Trophoblast cell (in vitro differentiated cells and primary cell): ENCODE results near the gene CPA1.

ENCODE experiments used
- DNase-seq, 2 donors: peaks; one replicate each; pipeline ENCODE4 v3.0.0-alpha.2; 2016
- H2AFZ ChIP-seq: 2 replicates; pipeline ENCODE4 v1.6.1; 2013; ENCODE audit warnings: low read length, moderate library complexity, mild to moderate bottlenecking; ENCODE audit not compliant: insufficient read depth, poor library complexity
- H2AK5ac ChIP-seq: 2 replicates; pipeline ENCODE4 v1.6.1; 2013; ENCODE audit warnings: mild to moderate bottlenecking, low read length
- H2BK120ac ChIP-seq: 2 replicates; pipeline ENCODE4 v1.6.1; 2013; ENCODE audit warnings: low read length, mild to moderate bottlenecking, moderate library complexity; ENCODE audit not compliant: insufficient read depth, poor library complexity
- H2BK12ac ChIP-seq: 2 replicates; pipeline ENCODE4 v1.6.1; 2013; ENCODE audit warnings: mild to moderate bottlenecking, low read length, moderate library complexity
- H2BK5ac ChIP-seq: 2 replicates; pipeline ENCODE4 v1.6.1; 2013; ENCODE audit warnings: low read length, low read depth, moderate library complexity, mild to moderate bottlenecking; ENCODE audit not compliant: poor library complexity
- H3K14ac ChIP-seq: 2 replicates; pipeline ENCODE4 v1.6.1; 2013; ENCODE audit warnings: mild to moderate bottlenecking, low read length
- H3K18ac ChIP-seq: 2 replicates; pipeline ENCODE4 v1.6.1; 2013; ENCODE audit warnings: mild to moderate bottlenecking, low read length
- H3K23ac ChIP-seq: 2 replicates; pipeline ENCODE4 v1.6.1; 2013; ENCODE audit warnings: low read length
- H3K27ac ChIP-seq: 2 replicates; pipeline ENCODE4 v1.5.1; 2013; ENCODE audit warnings: low read depth, mild to moderate bottlenecking, inconsistent platforms, low read length, moderate library complexity
- H3K27me3 ChIP-seq: 2 replicates; pipeline ENCODE4 v1.6.1; 2013; ENCODE audit warnings: inconsistent platforms, mild to moderate bottlenecking, low read length, moderate library complexity; ENCODE audit not compliant: insufficient read depth
- H3K36me3 ChIP-seq, 2 experiments: 1 replicate in 1 of 2; 2 replicates in 1 of 2; pipeline ENCODE4 v1.6.1; 2013; ENCODE audit warnings: low read length in 2 of 2, mild to moderate bottlenecking in 2 of 2, moderate library complexity in 1 of 2; ENCODE audit not compliant: insufficient read depth in 2 of 2, control insufficient read depth in 1 of 2
- H3K4ac ChIP-seq: 2 replicates; pipeline ENCODE4 v1.6.1; 2013; ENCODE audit warnings: low read depth, mild to moderate bottlenecking, low read length, moderate library complexity
- H3K4me1 ChIP-seq, 2 experiments: 1 replicate in 1 of 2; 2 replicates in 1 of 2; pipeline ENCODE4 v1.6.1; 2013; ENCODE audit warnings: low read length in 2 of 2, mild to moderate bottlenecking in 2 of 2, moderate library complexity in 1 of 2; ENCODE audit not compliant: insufficient read depth in 2 of 2, control insufficient read depth in 1 of 2
- H3K4me2 ChIP-seq: 2 replicates; pipeline ENCODE4 v1.6.1; 2013; ENCODE audit warnings: inconsistent platforms, mild to moderate bottlenecking, low read length, moderate library complexity
- H3K4me3 ChIP-seq: 2 replicates; pipeline ENCODE4 v1.5.1; 2013; ENCODE audit warnings: mild to moderate bottlenecking, low read depth, low read length, inconsistent platforms
- H3K79me1 ChIP-seq: one replicate; pipeline ENCODE4 v1.6.1; 2013; ENCODE audit warnings: low read length
- H3K79me2 ChIP-seq: 2 replicates; pipeline ENCODE4 v1.6.1; 2013; ENCODE audit warnings: low read length, mild to moderate bottlenecking; ENCODE audit not compliant: control insufficient read depth, insufficient read depth, poor library complexity
- H3K9ac ChIP-seq: 2 replicates; pipeline ENCODE4 v1.6.1; 2013; ENCODE audit warnings: mild to moderate bottlenecking, low read length
- H3K9me3 ChIP-seq: 2 replicates; pipeline ENCODE4 v1.6.1; 2013; ENCODE audit warnings: low read depth, mild to moderate bottlenecking, control low read depth, inconsistent platforms, low read length; ENCODE audit not compliant: insufficient read depth
- H4K12ac ChIP-seq: 2 replicates; pipeline ENCODE4 v1.6.1; 2013; ENCODE audit warnings: low read depth, mild to moderate bottlenecking, low read length, moderate library complexity
- H4K8ac ChIP-seq: 2 replicates; pipeline ENCODE4 v1.6.1; 2013; ENCODE audit warnings: low read depth, mild to moderate bottlenecking, low read length, moderate library complexity
- H4K91ac ChIP-seq: one replicate; pipeline ENCODE4 v1.6.1; 2013; ENCODE audit warnings: low read depth, mild to moderate bottlenecking, low read length, moderate library complexity
- WGBS: extraction: QIAGEN DNeasy Blood & Tissue Kit; methylation state at CpG from one replicate; pipeline ENCODE4 v1.1.7; 2013; ENCODE audit warnings: missing lambda C conversion rate; ENCODE audit not compliant: insufficient read length, insufficient coverage; ENCODE audit errors: extremely low coverage; 5-methylcytosine and 5-hydroxymethylcytosine counted together

The CPA1 gene

DNA sequence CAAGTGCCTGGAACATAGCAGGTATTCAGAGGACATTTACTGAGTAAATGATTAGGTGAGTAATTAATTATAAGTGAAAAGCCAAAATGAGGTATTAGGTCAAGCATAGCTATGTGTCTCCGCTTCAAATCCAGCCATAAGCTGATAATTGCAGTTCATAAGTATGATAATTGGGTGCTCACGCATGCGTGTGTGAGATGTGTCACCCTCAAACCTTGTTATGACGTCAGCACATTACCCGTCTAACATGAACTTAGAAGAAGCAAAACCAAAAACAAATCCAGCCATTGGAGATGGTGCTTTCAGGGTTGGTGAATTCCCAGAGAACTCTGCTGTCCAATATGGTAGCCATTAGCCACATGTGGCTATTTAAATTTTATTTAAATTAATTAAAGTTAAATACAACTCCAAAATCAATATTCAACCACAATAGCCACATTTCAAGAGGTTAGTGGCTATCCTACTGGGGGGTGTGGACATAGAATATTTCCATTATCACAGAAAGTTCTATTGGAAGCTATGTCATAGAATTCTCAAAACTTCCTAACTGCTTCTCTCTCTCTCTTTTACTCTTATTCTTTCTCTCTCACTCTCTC lies 35.9 kb upstream of the CPA1 start, which contains the start of gene CPA5:
Gene CPA5, plus strand, starts transcription at position 546 of the 596 bp plus-strand sequence. CDS start 1,670 bp downstream, outside the sequence.
- Histone ChIP-seq H3K36me3 (no peaks in the 10 kb centered on the region), H2AK5ac (no peak within 1 kb of the TSS), H3K9ac (no peak within 1 kb of the TSS), H3K14ac (no peak within 1 kb of the TSS), H3K23ac (no peak within 1 kb of the TSS), H2AFZ (no peak within 1 kb of the TSS), H3K4ac (no peak within 1 kb of the TSS), H3K27me3 (no peaks in the 10 kb centered on the region), H3K27ac (no peak within 1 kb of the TSS), H4K12ac (no peak within 1 kb of the TSS), H3K79me2 (no peaks in the 10 kb centered on the region), H2BK12ac (peak within 1 kb of the TSS; percentile 50), H3K4me2 (no peak within 1 kb of the TSS), H4K8ac (no peak within 1 kb of the TSS), H4K91ac (no peak within 1 kb of the TSS), H2BK5ac (peak within 1 kb of the TSS; percentile 25), H3K4me1 (no peaks in the 10 kb centered on the region), H3K79me1 (no peaks in the 10 kb centered on the region), H2BK120ac (no peak within 1 kb of the TSS), H3K4me3 (no peak within 1 kb of the TSS), H3K9me3 (peaks cover 2% of the 10 kb centered on the region), H3K18ac (no peak within 1 kb of the TSS)
- no CpG with 5 or more reads among the region's 5 CpGs for WGBS
- DNase-seq = no peak

DNA sequence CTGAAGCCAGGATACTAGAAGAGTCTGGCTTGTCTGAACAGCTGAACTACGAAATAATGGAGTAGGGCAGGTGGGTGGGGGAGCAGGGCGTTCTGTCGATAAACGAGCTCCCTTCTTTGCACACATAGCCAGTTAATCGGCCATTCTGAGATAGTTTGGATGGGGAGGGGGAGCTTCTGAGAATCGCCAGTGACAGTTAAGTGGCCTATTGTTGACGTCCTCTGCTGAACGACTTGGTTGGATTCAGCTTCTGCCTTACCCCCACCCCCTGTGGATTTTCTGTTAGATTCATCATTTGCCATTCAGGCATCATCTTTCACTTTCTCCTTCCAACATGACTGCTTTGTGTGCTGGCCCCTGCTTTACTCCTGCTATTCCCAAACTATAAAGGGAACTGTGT lies 35.2 kb upstream of the CPA1 start:
- peaks cover 5% of the 10 kb centered on the region for H3K79me1 ChIP-seq
- H3K4ac ChIP-seq = no peak overlapping the region
- H2AFZ ChIP-seq = no peak overlapping the region
- DNase-seq = no peak
- H3K14ac ChIP-seq = no peak overlapping the region
- peaks cover 5% of the 10 kb centered on the region in 2 experiments for H3K4me1 ChIP-seq
- H3K4me3 ChIP-seq = no peak overlapping the region
- H3K4me2 ChIP-seq = no peak overlapping the region
- no peak overlapping the region for H2BK5ac ChIP-seq
- peaks cover 2% of the 10 kb centered on the region for H3K9me3 ChIP-seq
- no peak overlapping the region for H2AK5ac ChIP-seq
- no peaks in the 10 kb centered on the region for H3K36me3 ChIP-seq
- H3K18ac ChIP-seq = no peak overlapping the region
- no peak overlapping the region for H3K9ac ChIP-seq
- no peak overlapping the region for H4K8ac ChIP-seq
- H2BK12ac ChIP-seq = peak overlapping the region; percentile 50
- H3K23ac ChIP-seq = no peak overlapping the region
- no peak overlapping the region for H3K27ac ChIP-seq
- H3K27me3 ChIP-seq = no peaks in the 10 kb centered on the region
- WGBS = no CpG with 5 or more reads among the region's 8 CpGs
- no peak overlapping the region for H4K12ac ChIP-seq
- H2BK120ac ChIP-seq = no peak overlapping the region
- no peaks in the 10 kb centered on the region for H3K79me2 ChIP-seq
- H4K91ac ChIP-seq = no peak overlapping the region

DNA sequence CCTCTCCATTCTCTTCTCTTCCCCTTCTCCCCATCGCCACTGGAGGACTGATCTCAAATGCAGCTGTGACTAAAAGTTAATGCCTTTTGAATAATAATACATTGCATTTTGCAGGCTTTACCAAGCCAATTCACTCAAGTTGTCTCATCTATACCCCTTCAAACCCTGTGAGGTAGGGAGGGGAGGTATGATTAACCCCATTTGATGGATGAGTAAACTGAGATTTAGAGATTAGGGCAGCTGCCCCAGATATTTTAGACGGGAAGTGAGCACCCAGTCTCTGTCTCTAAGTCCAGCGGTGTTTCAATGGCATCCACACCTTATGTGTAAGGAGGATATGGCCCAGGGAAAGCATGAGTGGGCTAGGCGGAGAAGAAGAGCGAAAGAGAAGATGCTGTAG lies 34.6 kb upstream of the CPA1 start:
- Histone ChIP-seq H3K18ac (no peak overlapping the region), H3K9me3 (peaks cover 2% of the 10 kb centered on the region), H2AK5ac (no peak overlapping the region), H3K27ac (no peak overlapping the region), H3K27me3 (no peaks in the 10 kb centered on the region), H3K79me2 (no peaks in the 10 kb centered on the region), H3K36me3 (no peaks in the 10 kb centered on the region), H4K8ac (no peak overlapping the region), H3K4ac (no peak overlapping the region), H2AFZ (no peak overlapping the region), H2BK120ac (no peak overlapping the region), H4K91ac (no peak overlapping the region), H2BK5ac (no peak overlapping the region), H3K4me3 (no peak overlapping the region), H3K4me2 (no peak overlapping the region), H3K4me1 (peaks cover 10 to 11% of the 10 kb centered on the region in 2 experiments), H3K23ac (no peak overlapping the region), H3K9ac (no peak overlapping the region), H3K14ac (no peak overlapping the region), H3K79me1 (peaks cover 9% of the 10 kb centered on the region), H4K12ac (no peak overlapping the region), H2BK12ac (no peak overlapping the region)
- DNase-seq = no peak
- WGBS = no CpG with 5 or more reads among the region's 5 CpGs

DNA sequence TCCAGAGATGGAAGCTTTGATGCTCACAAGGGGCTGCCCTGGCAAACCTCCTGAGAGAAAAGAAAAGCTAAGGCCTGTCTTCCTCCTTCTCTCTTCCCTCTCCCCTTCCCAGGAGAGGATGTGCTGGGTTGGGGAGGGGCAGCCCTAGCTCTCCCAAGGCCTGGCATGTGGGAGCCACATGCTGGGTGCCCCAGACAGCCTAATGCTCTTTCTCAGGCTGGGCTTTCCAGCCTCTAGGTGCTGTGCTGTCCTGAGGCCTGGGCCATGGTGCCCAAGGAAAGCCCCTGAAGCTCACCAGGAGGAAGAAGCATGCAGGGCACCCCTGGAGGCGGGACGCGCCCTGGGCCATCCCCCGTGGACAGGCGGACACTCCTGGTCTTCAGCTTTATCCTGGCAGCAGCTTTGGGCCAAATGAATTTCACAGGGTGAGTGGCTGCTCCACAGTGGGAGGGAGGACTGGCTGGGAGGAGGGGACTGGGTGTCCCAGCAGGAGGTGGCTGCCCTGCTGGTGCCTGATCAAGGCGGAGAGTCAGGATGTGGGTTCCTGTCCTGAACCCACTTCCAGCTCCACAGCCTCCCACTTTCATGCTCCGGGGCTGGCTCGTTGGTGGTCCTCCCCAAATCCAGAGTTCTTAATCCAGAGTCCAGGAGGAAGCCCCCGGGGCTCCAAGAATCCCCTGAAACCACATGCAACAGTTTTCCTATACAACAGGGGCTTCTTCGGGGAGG lies 34.0 kb upstream of the CPA1 start:
- H2AK5ac ChIP-seq = peak overlapping the region; percentile 50
- no CpG with 5 or more reads among the region's 10 CpGs for WGBS
- no peak overlapping the region for H2BK5ac ChIP-seq
- no peak overlapping the region for H2AFZ ChIP-seq
- H3K4me1 ChIP-seq = peaks cover 16% of the 10 kb centered on the region in 2 experiments
- H3K23ac ChIP-seq = no peak overlapping the region
- peaks cover 14% of the 10 kb centered on the region for H3K79me1 ChIP-seq
- DNase-seq = no peak
- no peak overlapping the region for H3K27ac ChIP-seq
- no peak overlapping the region for H3K4me2 ChIP-seq
- H3K4ac ChIP-seq = no peak overlapping the region
- H3K36me3 ChIP-seq = no peaks in the 10 kb centered on the region
- no peak overlapping the region for H3K4me3 ChIP-seq
- no peak overlapping the region for H2BK12ac ChIP-seq
- H2BK120ac ChIP-seq = no peak overlapping the region
- no peak overlapping the region for H4K12ac ChIP-seq
- H3K18ac ChIP-seq = peak overlapping the region; percentile 8
- no peaks in the 10 kb centered on the region for H3K27me3 ChIP-seq
- H4K91ac ChIP-seq = peak overlapping the region; percentile 51
- H3K79me2 ChIP-seq = no peaks in the 10 kb centered on the region
- H4K8ac ChIP-seq = no peak overlapping the region
- peak overlapping the region; percentile 19 for H3K14ac ChIP-seq
- H3K9ac ChIP-seq = no peak overlapping the region
- H3K9me3 ChIP-seq = peaks cover 2% of the 10 kb centered on the region
